GM10847 (cell line): ENCODE data around the gene EIF4A3.

Experiments
- POLR2A ChIP-seq: IDR thresholded peaks from 2 replicates; pipeline ENCODE4 v1.6.1; 2011; ENCODE audit not compliant: insufficient read length; ENCODE audit errors: extremely low read depth

The EIF4A3 gene

GRCh38 chr17:80147035-80147822 is at the start of gene EIF4A3:
EIF4A3 (minus strand) TSS chr17:80147128; CDS start chr17:80146961, 167 bp downstream.
- TF ChIP-seq POLR2A: peak; percentile 99

- no peak for TF ChIP-seq POLR2A
These were observed 49.7 kb upstream of the EIF4A3 start for GRCh38 chr17:80196652-80197051.

GRCh38 chr17:80195671-80196529 is 49.0 kb upstream of the EIF4A3 start:
- no peak for TF ChIP-seq POLR2A

GRCh38 chr17:80195141-80195540 is 48.2 kb upstream of the EIF4A3 start:
- TF ChIP-seq POLR2A: no peak

GRCh38 chr17:80191865-80192661 is 45.1 kb upstream of the EIF4A3 start:
- no peak for TF ChIP-seq POLR2A

- no peak for TF ChIP-seq POLR2A
These were observed 44.3 kb upstream of the EIF4A3 start for GRCh38 chr17:80191192-80191591.

GRCh38 chr17:80190716-80191115 is 43.8 kb upstream of the EIF4A3 start:
- no peak for TF ChIP-seq POLR2A

GRCh38 chr17:80189611-80190010 is 42.7 kb upstream of the EIF4A3 start:
- TF ChIP-seq POLR2A: no peak

GRCh38 chr17:80187515-80187941 is 40.6 kb upstream of the EIF4A3 start:
- TF ChIP-seq POLR2A: no peak

GRCh38 chr17:80187090-80187489 is 40.2 kb upstream of the EIF4A3 start:
- TF ChIP-seq POLR2A: no peak

- TF ChIP-seq POLR2A: no peak
These were observed 39.0 kb upstream of the EIF4A3 start for GRCh38 chr17:80185968-80186367.

GRCh38 chr17:80184423-80184714 is 37.4 kb upstream of the EIF4A3 start:
- TF ChIP-seq POLR2A: no peak

- TF ChIP-seq POLR2A: no peak
These were observed 36.9 kb upstream of the EIF4A3 start for GRCh38 chr17:80183581-80184422.

- TF ChIP-seq POLR2A: no peak
These were observed 35.9 kb upstream of the EIF4A3 start for GRCh38 chr17:80182845-80183223.
